MM.1S (cell line): ENCODE data around the gene STX12.
"Not testable (repeated sequence)": the region's sequence is repeated elsewhere in the genome, so short reads cannot be mapped to it uniquely, and the experiment has no call there.

ENCODE experiments used
- EZH2 ChIP-seq: fragments of 300-600 bp; sonication (generic); optimal IDR thresholded peaks from 2 replicates; pipeline ENCODE3; 2017; ENCODE audit warnings: low read depth, mild to moderate bottlenecking, antibody characterized with exemption, low read length, mixed read lengths
- TF ChIP-seq, protein P1 (sequence below): fragments of 300-600 bp; sonication (generic); IDR thresholded peaks from 2 replicates; pipeline ENCODE4 v1.5.1; 2016; ENCODE audit warnings: antibody characterized with exemption, low read length, mixed read lengths

DNA sequence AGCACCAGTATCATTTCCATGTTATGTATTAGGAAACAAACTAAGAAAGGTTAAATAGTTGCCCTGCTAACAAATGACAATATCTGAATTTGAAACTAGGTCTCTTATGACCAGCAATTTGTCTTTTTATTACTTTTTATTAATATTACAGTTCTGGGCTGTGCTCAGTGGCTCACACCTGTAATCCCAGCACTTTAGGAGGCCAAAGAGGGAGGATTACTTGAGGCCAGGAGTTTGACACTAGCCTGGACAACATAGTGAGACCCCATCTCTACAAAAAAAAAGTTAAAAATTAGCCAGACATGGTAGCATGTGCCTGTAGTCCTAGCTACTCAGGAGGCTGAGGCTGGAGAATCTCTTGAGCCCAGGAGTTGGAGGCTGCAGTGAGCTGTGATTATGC is 3.3 kb downstream of the STX12 start:
- TF ChIP-seq, protein P1, sequence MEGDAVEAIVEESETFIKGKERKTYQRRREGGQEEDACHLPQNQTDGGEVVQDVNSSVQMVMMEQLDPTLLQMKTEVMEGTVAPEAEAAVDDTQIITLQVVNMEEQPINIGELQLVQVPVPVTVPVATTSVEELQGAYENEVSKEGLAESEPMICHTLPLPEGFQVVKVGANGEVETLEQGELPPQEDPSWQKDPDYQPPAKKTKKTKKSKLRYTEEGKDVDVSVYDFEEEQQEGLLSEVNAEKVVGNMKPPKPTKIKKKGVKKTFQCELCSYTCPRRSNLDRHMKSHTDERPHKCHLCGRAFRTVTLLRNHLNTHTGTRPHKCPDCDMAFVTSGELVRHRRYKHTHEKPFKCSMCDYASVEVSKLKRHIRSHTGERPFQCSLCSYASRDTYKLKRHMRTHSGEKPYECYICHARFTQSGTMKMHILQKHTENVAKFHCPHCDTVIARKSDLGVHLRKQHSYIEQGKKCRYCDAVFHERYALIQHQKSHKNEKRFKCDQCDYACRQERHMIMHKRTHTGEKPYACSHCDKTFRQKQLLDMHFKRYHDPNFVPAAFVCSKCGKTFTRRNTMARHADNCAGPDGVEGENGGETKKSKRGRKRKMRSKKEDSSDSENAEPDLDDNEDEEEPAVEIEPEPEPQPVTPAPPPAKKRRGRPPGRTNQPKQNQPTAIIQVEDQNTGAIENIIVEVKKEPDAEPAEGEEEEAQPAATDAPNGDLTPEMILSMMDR: not testable (repeated sequence)
- not testable (repeated sequence) for TF ChIP-seq EZH2
